Transverse colon (tissue), 4 donors: ENCODE data around the gene EPB41L1. TPM values are rescaled to one million over a fixed set of nuclear protein-coding genes. Genes with fewer than 3 reads are reported as not detected.

Experiments used
- DNase-seq: peaks from one replicate; pipeline ENCODE4 v3.0.0-alpha.2; 2019
- H3K27ac ChIP-seq, 4 donors: fragments of 200-600 bp; sonication (generic); 2 replicates each; pipeline ENCODE4 v1.5.1; 2016 to 2018; ENCODE audit warnings: inconsistent platforms in 4 of 4
- H3K27me3 ChIP-seq: fragments of 200-600 bp; sonication (generic); 2 replicates; pipeline ENCODE4 v1.5.1; 2017; ENCODE audit warnings: inconsistent platforms
- H3K36me3 ChIP-seq, 4 donors: fragments of 200-600 bp; sonication (generic); 2 replicates each; pipeline ENCODE4 v1.5.1; 2017 to 2019; ENCODE audit warnings: inconsistent platforms in 4 of 4
- H3K4me1 ChIP-seq, 4 donors: fragments of 200-600 bp; sonication (generic); 2 replicates each; pipeline ENCODE4 v1.5.1; 2017 to 2020; ENCODE audit warnings: inconsistent platforms in 4 of 4
- H3K4me3 ChIP-seq, 4 donors: fragments of 200-600 bp; sonication (generic); 1 replicate in 1 of 4; 2 replicates in 3 of 4; pipeline versions ENCODE4 v1.5.1 to v1.6.1; 2017 to 2019; ENCODE audit warnings: inconsistent platforms in 4 of 4
- H3K9me3 ChIP-seq, 2 donors: fragments of 200-600 bp; sonication (generic); 2 replicates each; pipeline ENCODE4 v1.5.1; 2017 to 2019; ENCODE audit warnings: inconsistent platforms in 2 of 2
- EP300 ChIP-seq: sonication (generic); formaldehyde crosslinking; IDR thresholded peaks from one replicate; pipeline ENCODE4 v1.6.1; 2017; ENCODE audit warnings: antibody characterized with exemption, low read depth
- POLR2A ChIP-seq: fragments of 450-650 bp; IDR thresholded peaks from one replicate; pipeline ENCODE4 v1.6.1; 2016; ENCODE audit warnings: antibody characterized with exemption, mild to moderate bottlenecking, moderate library complexity
- POLR2AphosphoS5 ChIP-seq, 3 donors: sonication (generic); formaldehyde crosslinking; IDR thresholded peaks; one replicate each; pipeline ENCODE4 v1.6.1; 2016; ENCODE audit warnings: antibody characterized with exemption in 3 of 3
- WGBS, 2 donors: methylation state at CpG; one replicate each; pipeline ENCODE4 v1.1.5; 2018; ENCODE audit warnings: low coverage in 1 of 2; 5-methylcytosine and 5-hydroxymethylcytosine counted together
- in situ Hi-C, 4 donors: fragments of 200-750 bp; cut with MboI; loops; one replicate each; pipeline versions ENCODE4 v1.15.0 to v1.15.1; 2017; ENCODE audit warnings: low sequenced_read_pairs in 3 of 4, low pct_ligation_motif_present in 1 of 4, low pct_unique_long_range_greater_than_20kb in 1 of 4
- intact Hi-C: fragments of 100-400 bp; cut with DNase I; formaldehyde crosslinking; loops from one replicate; pipeline ENCODE4 v1.15.1; 2023; ENCODE audit warnings: low total_unique reads
- total RNA-seq, 4 donors: library from RNA; depleted of rRNA; stranded (reverse); fragments of >200 nt; gene quantifications; one replicate each; pipeline ENCODE4 v1.1.0, GENCODE V29; 2016
- TF ChIP-seq, protein P1 (sequence below), 5 experiments: fragments of 200-600 bp in 3 of 5; fragments of 450-650 bp in 2 of 5; sonication (generic) in 3 of 5; IDR thresholded peaks; 1 replicate in 2 of 5; 2 replicates in 3 of 5; pipeline ENCODE4 v1.5.1; 2016 to 2017; ENCODE audit warnings: antibody characterized with exemption in 5 of 5, inconsistent platforms in 3 of 5, mild to moderate bottlenecking in 2 of 5, moderate library complexity in 1 of 5

The EPB41L1 gene
- total RNA-seq, 4 donors from 2014 or later, result 36.4 to 167 (median 79.4) TPM

GRCh38 chr20:36216314-36217025 is 61.9 kb downstream of the EPB41L1 start:
- TF ChIP-seq EP300, result no peak
- TF ChIP-seq POLR2AphosphoS5 (IDR thresholded peaks at IDR 0.05), result no peak
- TF ChIP-seq, protein P1, sequence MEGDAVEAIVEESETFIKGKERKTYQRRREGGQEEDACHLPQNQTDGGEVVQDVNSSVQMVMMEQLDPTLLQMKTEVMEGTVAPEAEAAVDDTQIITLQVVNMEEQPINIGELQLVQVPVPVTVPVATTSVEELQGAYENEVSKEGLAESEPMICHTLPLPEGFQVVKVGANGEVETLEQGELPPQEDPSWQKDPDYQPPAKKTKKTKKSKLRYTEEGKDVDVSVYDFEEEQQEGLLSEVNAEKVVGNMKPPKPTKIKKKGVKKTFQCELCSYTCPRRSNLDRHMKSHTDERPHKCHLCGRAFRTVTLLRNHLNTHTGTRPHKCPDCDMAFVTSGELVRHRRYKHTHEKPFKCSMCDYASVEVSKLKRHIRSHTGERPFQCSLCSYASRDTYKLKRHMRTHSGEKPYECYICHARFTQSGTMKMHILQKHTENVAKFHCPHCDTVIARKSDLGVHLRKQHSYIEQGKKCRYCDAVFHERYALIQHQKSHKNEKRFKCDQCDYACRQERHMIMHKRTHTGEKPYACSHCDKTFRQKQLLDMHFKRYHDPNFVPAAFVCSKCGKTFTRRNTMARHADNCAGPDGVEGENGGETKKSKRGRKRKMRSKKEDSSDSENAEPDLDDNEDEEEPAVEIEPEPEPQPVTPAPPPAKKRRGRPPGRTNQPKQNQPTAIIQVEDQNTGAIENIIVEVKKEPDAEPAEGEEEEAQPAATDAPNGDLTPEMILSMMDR (IDR thresholded peaks at IDR 0.05), result no peak
- intact Hi-C loops (no loop called here), in situ Hi-C loops (loop anchor here in 3 of 4 donors (25.0 kb wide), 1 partner anchor 221 kb away; no protein-coding TSS in a partner anchor)
- H3K27ac ChIP-seq, result no peak overlapping the region
- DNase-seq, result no peak
- no peaks in the 10 kb centered on the region for H3K27me3 ChIP-seq
- H3K4me1 ChIP-seq, result no peaks in the 10 kb centered on the region
- H3K4me3 ChIP-seq, result no peak overlapping the region
- no peaks in the 10 kb centered on the region for H3K9me3 ChIP-seq
- 79 to 80% methylated on average over 5 to 7 of the region's 7 CpGs for WGBS, 2 donors
- peaks cover 0 to 10% (median 0%) of the 10 kb centered on the region in 4 donors for H3K36me3 ChIP-seq

GRCh38 chr20:36217226-36217625 is 62.7 kb downstream of the EPB41L1 start:
- no peak for DNase-seq
- H3K4me1 ChIP-seq, result no peaks in the 10 kb centered on the region
- no peaks in the 10 kb centered on the region for H3K27me3 ChIP-seq
- TF ChIP-seq POLR2AphosphoS5 (IDR thresholded peaks at IDR 0.05) (no peak), EP300 (no peak), POLR2A (no peak)
- TF ChIP-seq, protein P1 (IDR thresholded peaks at IDR 0.05), result no peak
- intact Hi-C loops, result no loop called here
- no peak overlapping the region for H3K4me3 ChIP-seq
- in situ Hi-C loops, result loop anchor here in 3 of 4 donors (25.0 kb wide), 1 partner anchor 220 kb away; no protein-coding TSS in a partner anchor
- 67 to 71% methylated on average over 4 of the region's 4 CpGs for WGBS, 2 donors
- H3K9me3 ChIP-seq, result no peaks in the 10 kb centered on the region
- H3K27ac ChIP-seq, result no peak overlapping the region
- peaks cover 0 to 10% (median 0%) of the 10 kb centered on the region in 4 donors for H3K36me3 ChIP-seq

DNA sequence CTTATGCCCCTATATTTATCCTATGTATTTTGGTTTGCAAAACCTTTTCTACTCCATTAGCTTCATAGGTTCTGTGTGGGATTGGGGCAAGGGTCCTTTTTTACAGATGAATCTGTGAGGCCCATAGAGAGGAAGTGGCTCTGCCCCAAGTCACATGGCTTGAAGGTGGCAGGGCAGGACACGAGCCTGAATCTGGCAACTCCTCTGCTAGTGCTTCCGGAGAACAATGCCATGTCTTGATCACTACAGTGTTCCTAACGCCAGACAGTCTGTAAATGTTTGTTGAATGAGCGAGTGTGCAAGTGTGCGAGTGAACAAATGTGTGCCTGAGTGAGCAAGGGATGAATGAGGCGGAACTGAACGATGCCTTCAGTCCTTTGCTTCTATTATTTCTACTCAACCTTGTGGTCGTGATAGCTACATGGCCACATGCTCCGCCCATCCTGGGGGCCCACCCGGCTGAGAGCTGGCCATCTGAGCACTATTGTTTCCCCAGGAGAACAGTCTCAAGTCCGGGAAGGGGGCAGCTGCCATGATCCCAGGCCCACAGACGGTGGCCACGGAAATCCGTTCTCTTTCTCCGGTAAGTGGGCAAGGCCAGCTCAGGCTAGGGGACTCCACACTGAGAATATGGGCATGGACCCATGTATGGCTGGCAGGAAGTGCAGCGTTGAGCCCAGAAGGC is 64.0 kb downstream of the EPB41L1 start:
- Histone ChIP-seq H3K27me3 (no peaks in the 10 kb centered on the region), H3K36me3 (no peaks in the 10 kb centered on the region), H3K4me1 (no peaks in the 10 kb centered on the region), H3K27ac (no peak overlapping the region), H3K9me3 (no peaks in the 10 kb centered on the region), H3K4me3 (no peak overlapping the region)
- DNase-seq, result no peak
- intact Hi-C loops (no loop called here), in situ Hi-C loops (loop anchor here in 3 of 4 donors (25.0 kb wide), 1 partner anchor 219 kb away; no protein-coding TSS in a partner anchor)
- WGBS, 2 donors, result 60 to 87% methylated on average over 1 to 16 of the region's 16 CpGs
- TF ChIP-seq, protein P1 (IDR thresholded peaks at IDR 0.05), result no peak
- TF ChIP-seq POLR2AphosphoS5 (IDR thresholded peaks at IDR 0.05), result no peak
- no peak for TF ChIP-seq EP300
- TF ChIP-seq POLR2A, result no peak

DNA sequence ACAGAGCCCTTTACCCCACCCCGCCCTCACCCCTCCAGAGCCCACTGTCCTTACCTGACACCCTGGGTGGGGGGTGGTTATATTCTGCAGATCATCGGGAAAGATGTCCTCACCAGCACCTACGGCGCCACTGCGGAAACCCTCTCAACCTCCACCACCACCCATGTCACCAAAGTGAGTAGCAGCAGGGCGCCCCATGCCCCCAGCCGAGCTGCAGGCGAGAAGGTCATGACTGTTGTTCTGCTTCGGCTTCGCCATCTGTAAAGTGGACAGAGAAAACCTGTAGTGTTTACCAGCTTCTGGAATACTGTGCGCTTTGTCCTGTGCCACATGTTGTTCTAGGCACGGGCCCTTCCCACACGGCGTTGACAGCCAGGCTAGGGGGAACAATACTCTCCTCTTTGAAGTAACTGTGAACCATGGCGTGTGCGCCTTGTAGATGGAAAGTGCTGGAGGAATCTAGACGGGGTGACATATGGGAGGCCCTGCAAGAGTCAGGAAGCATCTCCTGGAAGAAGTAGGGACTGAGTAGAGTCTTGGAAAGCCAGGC is 65.2 kb downstream of the EPB41L1 start:
- WGBS, 2 donors, result 87 to 95% methylated on average over 3 to 17 of the region's 17 CpGs
- TF ChIP-seq, protein P1 (IDR thresholded peaks at IDR 0.05), result no peak
- TF ChIP-seq POLR2A (no peak), EP300 (no peak), POLR2AphosphoS5 (IDR thresholded peaks at IDR 0.05) (no peak)
- in situ Hi-C loops (loop anchor here in 3 of 4 donors (25.0 kb wide), 1 partner anchor 218 kb away; no protein-coding TSS in a partner anchor), intact Hi-C loops (no loop called here)
- Histone ChIP-seq H3K27ac (no peak overlapping the region), H3K36me3 (no peaks in the 10 kb centered on the region), H3K27me3 (no peaks in the 10 kb centered on the region), H3K9me3 (no peaks in the 10 kb centered on the region), H3K4me3 (no peak overlapping the region), H3K4me1 (no peaks in the 10 kb centered on the region)
- no peak for DNase-seq
